ENCODE measurements around the gene GIPR. TPM values are rescaled to one million over a fixed set of nuclear protein-coding genes. Genes with fewer than 3 reads are reported as not detected.

GIPR gene
- total RNA-seq, 1 experiment from 2014 or later = 2.0 TPM

DNA sequence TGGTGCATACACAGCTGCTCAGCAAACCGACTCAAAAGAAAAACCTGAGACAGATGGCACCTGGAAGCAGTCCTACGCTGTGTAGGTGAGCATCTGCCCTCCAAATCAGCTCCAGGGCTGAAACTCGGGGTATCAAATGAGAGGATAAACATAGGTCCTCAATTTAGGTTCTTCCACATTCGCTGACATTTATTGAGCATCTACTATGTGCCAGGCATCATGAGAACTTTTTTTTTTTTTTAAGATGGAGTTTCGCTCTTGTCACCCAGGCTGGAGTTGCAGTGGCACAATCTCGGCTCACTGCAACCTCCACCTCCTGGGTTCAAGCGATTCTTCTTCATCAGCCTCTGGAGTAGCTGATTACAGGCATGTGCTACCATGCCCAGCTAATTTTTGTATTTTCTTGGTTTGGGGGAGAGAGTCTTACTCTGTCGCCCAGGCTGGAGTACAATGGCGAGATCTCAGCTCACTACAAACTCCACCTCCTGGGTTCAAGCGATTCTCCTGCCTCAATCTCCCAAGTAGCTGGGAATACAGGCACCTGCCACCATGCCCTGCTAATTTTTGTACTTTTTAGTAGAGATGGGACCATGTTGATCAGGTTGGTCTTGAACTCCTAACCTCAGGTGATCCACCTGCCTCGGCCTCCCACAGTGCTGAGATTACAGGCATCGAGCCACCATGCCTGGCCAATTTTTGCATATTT is 37.8 kb downstream of the GIPR start:
- no TSS peak for BruUV-seq (replicated peaks)
- intact Hi-C loops (cut with micrococcal nuclease; ENCODE audit: unreplicated experiment) (loop anchor here (10.0 kb wide), 1 partner anchor 59 kb away; the partner anchor contains the start of gene SIX5), in situ Hi-C loops (cut with HindIII; ENCODE audit: low pct_unique_long_range_greater_than_20kb, low sequenced_read_pairs) (no loop called here)
- ChIA-PET POLR2A (interaction anchor here (0.5 kb wide), 1 partner anchor 63 kb away, joined by 7 read pairs; the partner anchor contains the start of gene SIX5), CTCF (no interaction called here)
- no peak for DNase-seq (ENCODE audit: low read depth, low spot score)
- Histone ChIP-seq H3K4me3 (ENCODE audit: low read depth in 2 of 2, low read length in 2 of 2) (no peak overlapping the region), H3K4me1 (ENCODE audit: control insufficient read depth, insufficient read depth, low read length) (no peaks in the 10 kb centered on the region; the same call in 1 of the 2 replicates), H3K9me3 (ENCODE audit: control insufficient read depth, insufficient read depth, low read depth, low read length) (no peaks in the 10 kb centered on the region), H3K36me3 (ENCODE audit: control insufficient read depth, insufficient read depth, low read length) (no peaks in the 10 kb centered on the region), H3K27me3 (ENCODE audit: control insufficient read depth, insufficient read depth, low read length) (no peaks in the 10 kb centered on the region), H3K27ac (ENCODE audit: low read length) (no peak overlapping the region)
- TF ChIP-seq, protein P1, sequence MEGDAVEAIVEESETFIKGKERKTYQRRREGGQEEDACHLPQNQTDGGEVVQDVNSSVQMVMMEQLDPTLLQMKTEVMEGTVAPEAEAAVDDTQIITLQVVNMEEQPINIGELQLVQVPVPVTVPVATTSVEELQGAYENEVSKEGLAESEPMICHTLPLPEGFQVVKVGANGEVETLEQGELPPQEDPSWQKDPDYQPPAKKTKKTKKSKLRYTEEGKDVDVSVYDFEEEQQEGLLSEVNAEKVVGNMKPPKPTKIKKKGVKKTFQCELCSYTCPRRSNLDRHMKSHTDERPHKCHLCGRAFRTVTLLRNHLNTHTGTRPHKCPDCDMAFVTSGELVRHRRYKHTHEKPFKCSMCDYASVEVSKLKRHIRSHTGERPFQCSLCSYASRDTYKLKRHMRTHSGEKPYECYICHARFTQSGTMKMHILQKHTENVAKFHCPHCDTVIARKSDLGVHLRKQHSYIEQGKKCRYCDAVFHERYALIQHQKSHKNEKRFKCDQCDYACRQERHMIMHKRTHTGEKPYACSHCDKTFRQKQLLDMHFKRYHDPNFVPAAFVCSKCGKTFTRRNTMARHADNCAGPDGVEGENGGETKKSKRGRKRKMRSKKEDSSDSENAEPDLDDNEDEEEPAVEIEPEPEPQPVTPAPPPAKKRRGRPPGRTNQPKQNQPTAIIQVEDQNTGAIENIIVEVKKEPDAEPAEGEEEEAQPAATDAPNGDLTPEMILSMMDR (IDR thresholded peaks at IDR 0.05) = no peak
- TF ChIP-seq, protein P2, sequence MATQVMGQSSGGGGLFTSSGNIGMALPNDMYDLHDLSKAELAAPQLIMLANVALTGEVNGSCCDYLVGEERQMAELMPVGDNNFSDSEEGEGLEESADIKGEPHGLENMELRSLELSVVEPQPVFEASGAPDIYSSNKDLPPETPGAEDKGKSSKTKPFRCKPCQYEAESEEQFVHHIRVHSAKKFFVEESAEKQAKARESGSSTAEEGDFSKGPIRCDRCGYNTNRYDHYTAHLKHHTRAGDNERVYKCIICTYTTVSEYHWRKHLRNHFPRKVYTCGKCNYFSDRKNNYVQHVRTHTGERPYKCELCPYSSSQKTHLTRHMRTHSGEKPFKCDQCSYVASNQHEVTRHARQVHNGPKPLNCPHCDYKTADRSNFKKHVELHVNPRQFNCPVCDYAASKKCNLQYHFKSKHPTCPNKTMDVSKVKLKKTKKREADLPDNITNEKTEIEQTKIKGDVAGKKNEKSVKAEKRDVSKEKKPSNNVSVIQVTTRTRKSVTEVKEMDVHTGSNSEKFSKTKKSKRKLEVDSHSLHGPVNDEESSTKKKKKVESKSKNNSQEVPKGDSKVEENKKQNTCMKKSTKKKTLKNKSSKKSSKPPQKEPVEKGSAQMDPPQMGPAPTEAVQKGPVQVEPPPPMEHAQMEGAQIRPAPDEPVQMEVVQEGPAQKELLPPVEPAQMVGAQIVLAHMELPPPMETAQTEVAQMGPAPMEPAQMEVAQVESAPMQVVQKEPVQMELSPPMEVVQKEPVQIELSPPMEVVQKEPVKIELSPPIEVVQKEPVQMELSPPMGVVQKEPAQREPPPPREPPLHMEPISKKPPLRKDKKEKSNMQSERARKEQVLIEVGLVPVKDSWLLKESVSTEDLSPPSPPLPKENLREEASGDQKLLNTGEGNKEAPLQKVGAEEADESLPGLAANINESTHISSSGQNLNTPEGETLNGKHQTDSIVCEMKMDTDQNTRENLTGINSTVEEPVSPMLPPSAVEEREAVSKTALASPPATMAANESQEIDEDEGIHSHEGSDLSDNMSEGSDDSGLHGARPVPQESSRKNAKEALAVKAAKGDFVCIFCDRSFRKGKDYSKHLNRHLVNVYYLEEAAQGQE (IDR thresholded peaks at IDR 0.05; ENCODE audit: insufficient read depth in 1 of 2, low read depth in 2 of 2, low read length in 1 of 2) = no peak
- TF ChIP-seq TCF7L2 (IDR thresholded peaks at IDR 0.05; ENCODE audit: low read depth, low read length) = no peak
- TF ChIP-seq SIN3A (IDR thresholded peaks at IDR 0.05; ENCODE audit: borderline replicate concordance, insufficient read depth, low read depth, low read length) = no peak
- TF ChIP-seq POLR2AphosphoS5 (IDR thresholded peaks at IDR 0.05; ENCODE audit: low read depth, low read length) = no peak
- no peak for ATAC-seq

DNA sequence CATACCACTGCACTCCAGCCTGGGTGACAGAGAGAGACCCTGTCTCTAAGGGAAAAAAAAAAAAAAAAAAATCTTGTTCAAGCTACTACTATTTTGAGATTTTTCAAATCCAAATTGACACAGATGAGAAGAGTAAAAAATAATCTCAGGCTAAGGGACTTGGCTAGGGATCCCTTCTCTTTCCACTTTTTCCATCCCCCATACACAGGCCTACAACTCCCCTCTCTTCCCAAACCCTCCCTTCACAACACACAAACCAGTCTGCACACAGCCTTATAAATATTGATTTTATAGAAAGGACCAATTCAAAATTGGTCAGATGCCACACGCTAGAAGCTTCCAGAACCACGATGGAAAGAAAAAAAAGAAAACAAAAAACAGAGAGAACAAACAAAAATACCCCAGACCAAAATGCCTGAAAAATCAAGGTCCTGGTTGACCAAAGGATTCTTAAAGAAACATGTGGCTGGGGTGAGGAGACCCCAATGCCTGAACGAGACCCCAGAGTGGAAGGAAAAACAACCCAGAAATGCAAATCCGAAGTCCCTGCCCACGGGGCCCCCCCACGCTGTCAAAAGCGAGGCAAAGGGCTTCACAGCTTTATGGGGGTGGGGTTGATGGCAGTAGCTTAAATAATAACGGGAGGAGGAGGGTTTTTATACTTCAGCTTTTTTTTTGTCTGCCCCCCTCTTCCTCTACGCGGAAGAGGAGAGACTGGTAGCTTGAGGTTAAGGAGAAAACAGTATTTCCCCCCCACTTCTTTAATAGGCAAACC is 42.5 kb downstream of the GIPR start:
- ChIA-PET POLR2A (interaction anchor here (0.6 to 0.7 kb wide), 2 partner anchors 16 to 756 kb away, joined by 4 to 8 read pairs; no protein-coding TSS in a partner anchor), CTCF (interaction anchor here (0.7 kb wide), 1 partner anchor 113 kb away, joined by 8 read pairs; no protein-coding TSS in a partner anchor)
- DNase-seq (ENCODE audit: low read depth, low spot score) (no peak), ATAC-seq (no peak)
- no TSS peak for BruUV-seq (replicated peaks)
- Histone ChIP-seq H3K27me3 (ENCODE audit: control insufficient read depth, insufficient read depth, low read length) (no peaks in the 10 kb centered on the region), H3K36me3 (ENCODE audit: control insufficient read depth, insufficient read depth, low read length) (no peaks in the 10 kb centered on the region), H3K27ac (ENCODE audit: low read length) (no peak overlapping the region), H3K4me3 (ENCODE audit: low read depth in 2 of 2, low read length in 2 of 2) (no peak overlapping the region), H3K9me3 (ENCODE audit: control insufficient read depth, insufficient read depth, low read depth, low read length) (no peaks in the 10 kb centered on the region), H3K4me1 (ENCODE audit: control insufficient read depth, insufficient read depth, low read length) (no peaks in the 10 kb centered on the region; the same call in 1 of the 2 replicates)
- in situ Hi-C loops (cut with HindIII; ENCODE audit: low pct_unique_long_range_greater_than_20kb, low sequenced_read_pairs) (no loop called here), intact Hi-C loops (cut with micrococcal nuclease; ENCODE audit: unreplicated experiment) (no loop called here)
- no peak for TF ChIP-seq SIN3A (IDR thresholded peaks at IDR 0.05; ENCODE audit: borderline replicate concordance, insufficient read depth, low read depth, low read length)
- TF ChIP-seq, protein P1 (IDR thresholded peaks at IDR 0.05) = no peak
- TF ChIP-seq, protein P2 (IDR thresholded peaks at IDR 0.05; ENCODE audit: insufficient read depth in 1 of 2, low read depth in 2 of 2, low read length in 1 of 2) = no peak
- no peak for TF ChIP-seq POLR2AphosphoS5 (IDR thresholded peaks at IDR 0.05; ENCODE audit: low read depth, low read length)
- no peak for TF ChIP-seq TCF7L2 (IDR thresholded peaks at IDR 0.05; ENCODE audit: low read depth, low read length)
